Panc1 (cell line): ENCODE data around the gene LDLRAD4.

Experiments
- CTCF ChIP-seq: fragments of 450-650 bp; IDR thresholded peaks from 2 replicates; pipeline ENCODE4 v1.5.1; 2017; ENCODE audit warnings: mild to moderate bottlenecking
- POLR2AphosphoS5 ChIP-seq: IDR thresholded peaks from 2 replicates; pipeline ENCODE4 v1.6.1; 2012; ENCODE audit warnings: mild to moderate bottlenecking, low read depth, low read length, moderate library complexity
- SIN3A ChIP-seq: IDR thresholded peaks from 2 replicates; pipeline ENCODE4 v1.6.1; 2012; ENCODE audit warnings: low read depth, mild to moderate bottlenecking, low read length, moderate library complexity, borderline replicate concordance; ENCODE audit not compliant: insufficient read depth
- TCF7L2 ChIP-seq: IDR thresholded peaks from 2 replicates; pipeline ENCODE4 v1.6.1; 2011; ENCODE audit warnings: mild to moderate bottlenecking, low read depth, low read length, inconsistent platforms
- TF ChIP-seq, protein P1 (sequence below), 2 experiments: IDR thresholded peaks; 2 replicates each; pipeline ENCODE4 v1.6.1; 2011 to 2012; ENCODE audit warnings: low read depth in 2 of 2, control low read depth in 1 of 2, low read length in 1 of 2, mild to moderate bottlenecking in 1 of 2, moderate library complexity in 1 of 2; ENCODE audit not compliant: insufficient read depth in 1 of 2

- TF ChIP-seq TCF7L2 (no peak), CTCF (no peak), SIN3A (no peak), POLR2AphosphoS5 (no peak)
- TF ChIP-seq, protein P1, sequence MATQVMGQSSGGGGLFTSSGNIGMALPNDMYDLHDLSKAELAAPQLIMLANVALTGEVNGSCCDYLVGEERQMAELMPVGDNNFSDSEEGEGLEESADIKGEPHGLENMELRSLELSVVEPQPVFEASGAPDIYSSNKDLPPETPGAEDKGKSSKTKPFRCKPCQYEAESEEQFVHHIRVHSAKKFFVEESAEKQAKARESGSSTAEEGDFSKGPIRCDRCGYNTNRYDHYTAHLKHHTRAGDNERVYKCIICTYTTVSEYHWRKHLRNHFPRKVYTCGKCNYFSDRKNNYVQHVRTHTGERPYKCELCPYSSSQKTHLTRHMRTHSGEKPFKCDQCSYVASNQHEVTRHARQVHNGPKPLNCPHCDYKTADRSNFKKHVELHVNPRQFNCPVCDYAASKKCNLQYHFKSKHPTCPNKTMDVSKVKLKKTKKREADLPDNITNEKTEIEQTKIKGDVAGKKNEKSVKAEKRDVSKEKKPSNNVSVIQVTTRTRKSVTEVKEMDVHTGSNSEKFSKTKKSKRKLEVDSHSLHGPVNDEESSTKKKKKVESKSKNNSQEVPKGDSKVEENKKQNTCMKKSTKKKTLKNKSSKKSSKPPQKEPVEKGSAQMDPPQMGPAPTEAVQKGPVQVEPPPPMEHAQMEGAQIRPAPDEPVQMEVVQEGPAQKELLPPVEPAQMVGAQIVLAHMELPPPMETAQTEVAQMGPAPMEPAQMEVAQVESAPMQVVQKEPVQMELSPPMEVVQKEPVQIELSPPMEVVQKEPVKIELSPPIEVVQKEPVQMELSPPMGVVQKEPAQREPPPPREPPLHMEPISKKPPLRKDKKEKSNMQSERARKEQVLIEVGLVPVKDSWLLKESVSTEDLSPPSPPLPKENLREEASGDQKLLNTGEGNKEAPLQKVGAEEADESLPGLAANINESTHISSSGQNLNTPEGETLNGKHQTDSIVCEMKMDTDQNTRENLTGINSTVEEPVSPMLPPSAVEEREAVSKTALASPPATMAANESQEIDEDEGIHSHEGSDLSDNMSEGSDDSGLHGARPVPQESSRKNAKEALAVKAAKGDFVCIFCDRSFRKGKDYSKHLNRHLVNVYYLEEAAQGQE (IDR thresholded peaks at IDR 0.05; ENCODE audit: insufficient read depth in 1 of 2, low read depth in 2 of 2, low read length in 1 of 2) = no peak
Observed at GRCh38 chr18:13231151-13231550, 12.6 kb downstream of the LDLRAD4 start.
